C4-2B (cell line): ENCODE data around the gene ERMN.

Source experiments
- ZFX ChIP-seq: fragments of 450-650 bp; IDR thresholded peaks from 2 replicates; pipeline ENCODE4 v1.6.1; 2017
- TF ChIP-seq, protein P1 (sequence below): fragments of 450-650 bp; conservative IDR thresholded peaks from 2 replicates; pipeline ENCODE4 v1.5.1; 2017; ENCODE audit warnings: mild to moderate bottlenecking

DNA sequence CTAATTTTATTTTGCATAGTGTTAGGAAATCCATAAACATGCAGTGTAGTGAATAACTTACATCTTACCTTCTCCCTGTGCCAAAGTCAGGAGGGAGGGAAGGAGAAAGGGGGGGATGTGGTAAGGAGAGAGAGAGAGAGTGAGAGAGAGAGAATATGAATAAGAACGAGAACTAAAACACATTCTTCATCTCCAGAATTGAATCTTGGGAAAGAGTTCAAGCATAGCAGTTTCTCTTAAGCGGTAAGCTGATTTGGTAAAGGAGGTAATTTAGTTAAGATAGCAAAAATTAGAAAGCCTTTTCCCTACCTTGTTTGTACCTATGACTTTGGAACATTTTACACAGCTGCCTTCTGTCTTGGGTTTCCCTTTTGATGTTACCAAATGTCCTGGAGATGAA is 15.7 kb downstream of the ERMN start:
- TF ChIP-seq, protein P1, sequence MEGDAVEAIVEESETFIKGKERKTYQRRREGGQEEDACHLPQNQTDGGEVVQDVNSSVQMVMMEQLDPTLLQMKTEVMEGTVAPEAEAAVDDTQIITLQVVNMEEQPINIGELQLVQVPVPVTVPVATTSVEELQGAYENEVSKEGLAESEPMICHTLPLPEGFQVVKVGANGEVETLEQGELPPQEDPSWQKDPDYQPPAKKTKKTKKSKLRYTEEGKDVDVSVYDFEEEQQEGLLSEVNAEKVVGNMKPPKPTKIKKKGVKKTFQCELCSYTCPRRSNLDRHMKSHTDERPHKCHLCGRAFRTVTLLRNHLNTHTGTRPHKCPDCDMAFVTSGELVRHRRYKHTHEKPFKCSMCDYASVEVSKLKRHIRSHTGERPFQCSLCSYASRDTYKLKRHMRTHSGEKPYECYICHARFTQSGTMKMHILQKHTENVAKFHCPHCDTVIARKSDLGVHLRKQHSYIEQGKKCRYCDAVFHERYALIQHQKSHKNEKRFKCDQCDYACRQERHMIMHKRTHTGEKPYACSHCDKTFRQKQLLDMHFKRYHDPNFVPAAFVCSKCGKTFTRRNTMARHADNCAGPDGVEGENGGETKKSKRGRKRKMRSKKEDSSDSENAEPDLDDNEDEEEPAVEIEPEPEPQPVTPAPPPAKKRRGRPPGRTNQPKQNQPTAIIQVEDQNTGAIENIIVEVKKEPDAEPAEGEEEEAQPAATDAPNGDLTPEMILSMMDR, result no peak
- no peak for TF ChIP-seq ZFX
